Gastrocnemius medialis (tissue), 4 donors: Measurements from ENCODE around the gene VAV2.

Experiments used
- POLR2A ChIP-seq, 2 donors: fragments of 450-650 bp; IDR thresholded peaks; one replicate each; pipeline ENCODE4 v1.6.1; 2017; ENCODE audit warnings: antibody characterized with exemption in 2 of 2, mild to moderate bottlenecking in 2 of 2, moderate library complexity in 2 of 2
- TF ChIP-seq, protein P1 (sequence below), 5 experiments: fragments of 450-650 bp in 3 of 5; fragments of 200-600 bp in 2 of 5; sonication (generic) in 2 of 5; IDR thresholded peaks in 4 of 5; conservative IDR thresholded peaks in 1 of 5; 1 replicate in 4 of 5; 2 replicates in 1 of 5; pipeline ENCODE4 v1.5.1; 2016 to 2019; ENCODE audit warnings: antibody characterized with exemption in 5 of 5, mild to moderate bottlenecking in 3 of 5, moderate library complexity in 3 of 5

DNA sequence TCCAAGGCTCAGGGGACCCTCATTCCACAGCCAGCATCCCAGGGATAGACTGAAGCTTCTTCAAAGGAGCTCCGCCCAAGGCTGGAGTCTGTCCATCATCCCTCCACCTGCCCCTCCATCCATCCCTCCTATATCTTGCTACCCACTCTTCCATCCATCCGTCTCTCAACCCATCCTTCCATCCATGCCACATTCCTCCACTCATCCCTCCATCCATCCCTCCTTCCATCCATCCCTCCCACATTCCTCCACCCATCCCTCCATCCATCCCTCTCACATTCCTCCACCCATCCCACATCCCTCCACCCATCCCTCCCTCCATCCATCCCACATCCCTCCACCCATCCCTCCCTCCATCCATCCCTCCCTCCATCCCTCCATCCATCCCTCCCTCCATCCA, 5.5 kb upstream of the VAV2 start:
- TF ChIP-seq POLR2A (IDR thresholded peaks at IDR 0.05): no peak
- TF ChIP-seq, protein P1, sequence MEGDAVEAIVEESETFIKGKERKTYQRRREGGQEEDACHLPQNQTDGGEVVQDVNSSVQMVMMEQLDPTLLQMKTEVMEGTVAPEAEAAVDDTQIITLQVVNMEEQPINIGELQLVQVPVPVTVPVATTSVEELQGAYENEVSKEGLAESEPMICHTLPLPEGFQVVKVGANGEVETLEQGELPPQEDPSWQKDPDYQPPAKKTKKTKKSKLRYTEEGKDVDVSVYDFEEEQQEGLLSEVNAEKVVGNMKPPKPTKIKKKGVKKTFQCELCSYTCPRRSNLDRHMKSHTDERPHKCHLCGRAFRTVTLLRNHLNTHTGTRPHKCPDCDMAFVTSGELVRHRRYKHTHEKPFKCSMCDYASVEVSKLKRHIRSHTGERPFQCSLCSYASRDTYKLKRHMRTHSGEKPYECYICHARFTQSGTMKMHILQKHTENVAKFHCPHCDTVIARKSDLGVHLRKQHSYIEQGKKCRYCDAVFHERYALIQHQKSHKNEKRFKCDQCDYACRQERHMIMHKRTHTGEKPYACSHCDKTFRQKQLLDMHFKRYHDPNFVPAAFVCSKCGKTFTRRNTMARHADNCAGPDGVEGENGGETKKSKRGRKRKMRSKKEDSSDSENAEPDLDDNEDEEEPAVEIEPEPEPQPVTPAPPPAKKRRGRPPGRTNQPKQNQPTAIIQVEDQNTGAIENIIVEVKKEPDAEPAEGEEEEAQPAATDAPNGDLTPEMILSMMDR (IDR thresholded peaks at IDR 0.05 in 4 of 5, conservative IDR thresholded peaks at IDR 0.05 in 1 of 5): no peak
